Renal cortex interstitium (tissue), 11 donors: Measurements from ENCODE around the gene FGFRL1. TPM values are rescaled to one million over a fixed set of nuclear protein-coding genes. Genes with fewer than 3 reads are reported as not detected.
"Not testable (repeated sequence)": the region's sequence is repeated elsewhere in the genome, so short reads cannot be mapped to it uniquely, and the experiment has no call there.

Source experiments
- DNase-seq, 11 donors: peaks; one replicate each; pipeline ENCODE4 v3.0.0-alpha.2; 2013; ENCODE audit warnings: low read depth in 9 of 11, low spot score in 4 of 11; ENCODE audit errors: extremely low read depth in 1 of 11
- polyA plus RNA-seq, 3 donors: library from polyadenylated mRNA; unstranded; fragments of 120-200 nt; gene quantifications; one replicate each; pipeline ENCODE4 v1.2.1, GENCODE V29; 2013; ENCODE audit not compliant: insufficient read length in 3 of 3

The FGFRL1 gene
- polyA plus RNA-seq, 3 donors = 35.1 to 43.3 (median 36.3) TPM

GRCh38 chr4:1043162-1043561 lies 31.7 kb downstream of the FGFRL1 start:
- no peak for DNase-seq

- peak in 1 of 11 donors; percentile 54 for DNase-seq
Measured at GRCh38 chr4:1043651-1044468, 32.4 kb downstream of the FGFRL1 start.

GRCh38 chr4:1044469-1045192 lies 33.2 kb downstream of the FGFRL1 start:
- DNase-seq = no peak

- DNase-seq = no peak
Measured at GRCh38 chr4:1045193-1045594, 33.8 kb downstream of the FGFRL1 start.

- DNase-seq = no peak
Measured at GRCh38 chr4:1045595-1046201, 34.3 kb downstream of the FGFRL1 start.

GRCh38 chr4:1046581-1047011 lies 35.2 kb downstream of the FGFRL1 start:
- DNase-seq = peak in 4 of 11 donors; percentile 42 to 59 (median 52)

- DNase-seq = no peak
Measured at GRCh38 chr4:1047106-1047975, 35.9 kb downstream of the FGFRL1 start.

- no peak for DNase-seq
Measured at GRCh38 chr4:1047976-1048772, 36.7 kb downstream of the FGFRL1 start.

GRCh38 chr4:1048773-1049590 lies 37.6 kb downstream of the FGFRL1 start:
- DNase-seq = no peak

- DNase-seq = no peak
Measured at GRCh38 chr4:1049591-1049905, 38.1 kb downstream of the FGFRL1 start.

GRCh38 chr4:1050486-1051213 lies 39.2 kb downstream of the FGFRL1 start:
- no peak for DNase-seq

GRCh38 chr4:1051472-1051871 lies 40.0 kb downstream of the FGFRL1 start:
- no peak for DNase-seq

GRCh38 chr4:1052231-1052671 lies 40.8 kb downstream of the FGFRL1 start:
- no peak for DNase-seq

GRCh38 chr4:1053080-1053661 lies 41.7 kb downstream of the FGFRL1 start:
- DNase-seq = peak in 1 of 11 donors; percentile 37

- not testable (repeated sequence) for DNase-seq
Measured at GRCh38 chr4:1053891-1054290, 42.5 kb downstream of the FGFRL1 start.

- DNase-seq = not testable (repeated sequence)
Measured at GRCh38 chr4:1054696-1055242, 43.3 kb downstream of the FGFRL1 start.
